HG02840 (cell line): Measurements from ENCODE around the gene PLD3.
A peak's percentile ranks its signal among the peaks of the same experiment; 100 is the strongest.
"Not testable (repeated sequence)": the region's sequence is repeated elsewhere in the genome, so short reads cannot be mapped to it uniquely, and the experiment has no call there.

Experiments
- ATAC-seq: cut with Tn5 transposase; IDR thresholded peaks from one replicate; pipeline ENCODE4 v1.9.1; 2021; ENCODE audit warnings: mild to moderate bottlenecking, moderate library complexity, moderate number of reproducible peaks; ENCODE audit not compliant: unreplicated experiment, low FRiP score

The PLD3 gene

DNA sequence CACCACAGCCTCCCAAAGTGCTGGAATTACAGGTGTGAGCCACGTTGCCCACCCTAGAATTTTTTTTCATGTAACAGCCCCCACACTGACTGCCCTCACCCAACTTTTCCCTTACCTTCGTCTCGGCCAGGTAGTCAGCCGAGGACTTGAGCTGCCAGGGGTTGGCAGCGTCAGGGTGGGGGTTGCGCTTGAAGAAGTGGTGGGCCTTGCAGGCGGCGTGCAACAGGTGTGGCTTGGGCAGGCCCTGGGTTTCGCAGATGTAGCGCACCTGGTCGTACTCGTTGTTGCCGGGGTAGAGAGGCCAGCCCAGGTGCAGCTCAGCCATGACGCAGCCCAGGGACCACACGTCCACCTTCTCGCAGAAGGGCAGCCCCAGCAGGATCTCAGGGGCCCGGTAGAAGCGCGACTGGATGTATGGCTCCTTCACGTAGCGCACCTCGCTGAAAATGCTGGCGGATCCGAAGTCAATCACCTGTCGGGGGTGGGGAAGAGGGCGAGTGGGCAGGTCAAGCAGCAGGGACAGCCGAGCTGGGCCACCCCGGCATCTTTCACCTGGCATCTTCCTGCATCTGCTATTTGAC, 35.3 kb downstream of the PLD3 start:
- no peak for ATAC-seq

DNA sequence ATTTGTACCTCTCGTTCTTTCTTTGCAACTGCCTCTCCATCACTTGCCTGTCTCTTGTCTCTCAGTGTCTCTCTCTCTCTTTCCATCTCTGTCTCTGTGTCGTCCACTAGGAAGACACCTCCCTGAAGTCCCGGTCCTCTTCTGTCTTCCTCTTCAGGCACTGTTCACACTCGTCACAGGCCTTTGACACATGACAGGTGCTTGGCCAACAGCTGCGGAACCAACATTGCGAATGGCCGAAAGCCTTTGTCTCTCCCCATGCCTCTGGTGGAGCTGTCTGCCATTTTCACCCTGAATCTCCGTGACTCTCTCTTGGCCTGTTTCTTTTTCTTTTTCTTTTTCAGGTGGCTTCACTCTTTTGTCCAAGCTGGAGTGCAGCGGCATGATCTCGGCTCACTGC, 38.7 kb downstream of the PLD3 start:
- ATAC-seq, result no peak

- no peak for ATAC-seq
Measured at GRCh38 chr19:40388481-40388880, 40.0 kb downstream of the PLD3 start.

DNA sequence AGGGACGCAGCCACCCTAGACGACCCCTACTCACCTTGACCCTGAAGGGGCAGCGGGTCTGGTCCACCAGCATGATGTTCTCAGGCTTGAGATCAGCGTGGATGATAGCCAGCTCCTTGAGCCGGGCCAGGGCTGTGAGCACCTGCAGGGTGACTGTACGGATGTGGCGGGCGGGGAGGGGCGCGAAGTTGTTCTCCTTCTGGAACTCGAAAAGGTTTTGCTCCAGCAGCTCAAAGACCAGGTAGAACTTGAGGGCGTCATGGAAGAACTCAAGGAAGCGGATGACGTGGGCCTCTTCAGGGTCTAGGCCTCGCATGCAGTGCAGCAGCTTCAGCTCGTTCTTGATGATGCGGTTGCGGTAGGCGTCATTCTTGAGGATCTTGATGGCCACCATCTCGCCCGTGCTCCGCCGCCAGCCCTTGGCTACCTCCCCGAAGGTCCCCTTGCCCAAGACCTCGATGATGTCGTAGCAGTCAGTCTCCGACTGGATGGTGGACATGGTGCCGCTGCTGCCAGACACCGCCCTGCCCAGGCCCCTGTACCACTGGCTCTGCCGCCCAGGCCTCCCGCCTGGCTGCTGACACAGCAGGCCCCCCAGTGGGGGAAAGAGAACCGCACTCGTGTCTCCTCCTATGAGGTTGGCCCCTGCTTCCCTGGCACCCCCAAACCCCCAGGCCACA, 41.0 kb downstream of the PLD3 start:
- ATAC-seq, result no peak

- ATAC-seq, result no peak
Measured at GRCh38 chr19:40390084-40390742, 41.7 kb downstream of the PLD3 start, which contains the start of gene HIPK4. Gene HIPK4, minus strand, starts transcription at chr19:40390181. Its CDS starts 279 bp downstream, at chr19:40389902.

GRCh38 chr19:40392123-40392522, 43.6 kb downstream of the PLD3 start:
- no peak for ATAC-seq

DNA sequence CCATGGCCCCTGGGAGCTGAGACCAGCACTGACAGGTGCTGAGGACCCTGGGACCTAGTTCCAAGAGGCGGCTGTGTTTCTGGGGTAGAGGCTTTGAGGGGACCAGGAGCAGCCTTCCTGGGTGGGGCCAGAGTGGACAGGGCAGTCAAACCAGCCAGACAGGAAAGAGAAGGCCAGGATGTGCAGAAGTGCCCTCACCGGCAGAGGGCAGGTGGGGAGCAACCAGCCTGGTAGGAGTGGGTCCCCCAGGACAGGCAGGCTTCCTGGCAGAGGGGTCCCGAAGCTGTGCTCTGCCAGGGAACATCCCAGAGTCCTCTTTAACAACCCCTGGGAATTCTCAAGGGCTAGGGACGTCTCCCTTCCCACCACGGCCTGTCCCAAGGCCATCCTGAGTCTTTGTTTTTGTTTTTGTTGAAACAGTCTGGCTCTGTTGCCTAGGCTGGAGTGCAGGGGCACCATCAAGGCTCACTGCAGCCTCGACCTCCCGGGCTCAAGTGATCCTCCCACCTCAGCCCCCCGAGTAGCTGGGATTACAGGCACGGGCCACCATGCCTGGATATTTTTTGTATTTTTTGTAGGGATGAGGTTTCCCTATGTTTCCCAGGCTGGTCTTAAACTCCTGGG, 44.5 kb downstream of the PLD3 start:
- ATAC-seq, result no peak

DNA sequence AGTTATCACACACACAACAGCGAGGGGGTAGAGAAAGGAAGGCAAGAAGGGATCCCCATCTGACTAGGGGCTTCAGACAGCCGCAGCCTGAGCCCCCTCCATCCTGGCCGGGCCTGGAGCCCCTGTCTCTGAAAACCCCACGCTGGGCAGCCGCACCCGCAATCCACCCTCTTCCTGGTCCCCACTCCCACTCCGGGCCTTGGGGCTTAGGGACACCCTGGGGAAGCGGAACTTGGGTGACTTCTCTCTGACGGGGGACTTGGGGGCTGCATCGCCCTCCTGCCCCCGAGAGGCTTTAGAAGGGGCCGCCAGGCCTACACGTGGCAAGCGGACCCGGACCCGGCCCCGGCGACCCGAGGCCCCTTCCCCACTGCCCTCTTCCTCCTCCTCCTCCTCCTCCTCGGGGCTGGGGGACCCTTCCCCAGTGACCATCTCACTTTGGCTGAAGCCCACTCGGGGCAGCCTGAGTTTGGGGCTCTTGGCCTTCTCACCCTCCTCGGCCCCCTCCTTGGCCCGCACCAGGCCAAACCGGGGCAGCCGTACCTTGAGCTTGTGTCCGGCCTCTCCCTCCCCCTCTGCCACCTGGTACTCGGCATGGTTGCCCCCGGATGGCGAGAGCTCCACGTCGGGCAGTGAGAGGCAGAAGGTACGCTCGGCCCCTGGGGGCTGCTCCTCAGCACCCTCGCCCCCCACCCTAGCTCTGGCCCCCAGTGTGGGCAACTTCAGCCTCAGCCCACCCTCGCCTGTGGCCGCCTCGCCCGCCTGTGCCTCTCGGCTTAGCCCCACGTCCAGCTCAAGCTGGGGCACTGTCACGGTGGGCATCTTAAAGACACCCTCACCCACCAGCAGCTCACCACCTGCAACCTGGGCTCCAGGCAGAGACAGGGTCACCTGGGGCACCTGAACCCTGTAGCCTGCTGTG, 45.7 kb downstream of the PLD3 start:
- ATAC-seq, result no peak

GRCh38 chr19:40394816-40395210, 46.3 kb downstream of the PLD3 start:
- ATAC-seq, result no peak

DNA sequence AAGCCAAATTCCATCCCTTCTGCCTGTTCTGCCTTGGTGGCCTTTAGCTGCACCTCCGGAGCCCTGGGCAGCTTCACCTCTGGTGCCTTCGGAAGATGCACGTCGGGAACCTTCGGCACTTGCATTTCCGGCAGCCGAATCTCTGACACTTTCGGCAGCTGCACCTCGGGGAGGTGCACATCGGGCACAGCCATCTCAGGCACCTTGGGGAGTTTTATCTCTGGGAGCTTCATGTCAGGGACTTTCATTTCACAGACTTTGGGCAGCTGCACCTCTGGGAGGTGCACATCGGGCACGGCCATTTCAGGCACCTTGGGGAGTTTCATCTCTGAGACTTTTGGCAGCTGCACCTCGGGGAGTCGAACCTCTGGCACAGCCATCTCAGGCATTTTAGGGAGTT, 47.5 kb downstream of the PLD3 start:
- ATAC-seq, result no peak

- no peak for ATAC-seq
Measured at GRCh38 chr19:40396886-40397567, 48.5 kb downstream of the PLD3 start.

DNA sequence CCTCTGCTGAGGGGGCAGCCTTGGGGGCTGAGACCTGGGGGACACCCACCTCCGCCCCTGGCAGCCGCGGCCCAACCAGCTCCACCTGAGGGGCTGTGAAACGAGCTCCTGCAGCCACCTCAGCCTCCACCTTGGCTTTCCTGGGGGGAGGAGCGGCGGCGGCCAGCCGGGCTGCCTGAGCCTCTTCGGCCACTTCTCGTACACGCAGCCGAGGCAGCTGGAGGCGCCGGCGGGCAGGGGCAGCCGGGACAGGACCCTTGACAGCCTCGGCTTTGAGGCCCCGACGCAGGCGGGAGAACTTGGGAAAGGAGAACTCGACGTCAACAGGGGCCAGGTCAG, 49.0 kb downstream of the PLD3 start:
- no peak for ATAC-seq

- ATAC-seq, result no peak
Measured at GRCh38 chr19:40398417-40399131, 50.1 kb downstream of the PLD3 start.

GRCh38 chr19:40400559-40400958, 52.1 kb downstream of the PLD3 start:
- no peak for ATAC-seq

GRCh38 chr19:40403262-40403984, 54.9 kb downstream of the PLD3 start:
- ATAC-seq, result peak; percentile 55

DNA sequence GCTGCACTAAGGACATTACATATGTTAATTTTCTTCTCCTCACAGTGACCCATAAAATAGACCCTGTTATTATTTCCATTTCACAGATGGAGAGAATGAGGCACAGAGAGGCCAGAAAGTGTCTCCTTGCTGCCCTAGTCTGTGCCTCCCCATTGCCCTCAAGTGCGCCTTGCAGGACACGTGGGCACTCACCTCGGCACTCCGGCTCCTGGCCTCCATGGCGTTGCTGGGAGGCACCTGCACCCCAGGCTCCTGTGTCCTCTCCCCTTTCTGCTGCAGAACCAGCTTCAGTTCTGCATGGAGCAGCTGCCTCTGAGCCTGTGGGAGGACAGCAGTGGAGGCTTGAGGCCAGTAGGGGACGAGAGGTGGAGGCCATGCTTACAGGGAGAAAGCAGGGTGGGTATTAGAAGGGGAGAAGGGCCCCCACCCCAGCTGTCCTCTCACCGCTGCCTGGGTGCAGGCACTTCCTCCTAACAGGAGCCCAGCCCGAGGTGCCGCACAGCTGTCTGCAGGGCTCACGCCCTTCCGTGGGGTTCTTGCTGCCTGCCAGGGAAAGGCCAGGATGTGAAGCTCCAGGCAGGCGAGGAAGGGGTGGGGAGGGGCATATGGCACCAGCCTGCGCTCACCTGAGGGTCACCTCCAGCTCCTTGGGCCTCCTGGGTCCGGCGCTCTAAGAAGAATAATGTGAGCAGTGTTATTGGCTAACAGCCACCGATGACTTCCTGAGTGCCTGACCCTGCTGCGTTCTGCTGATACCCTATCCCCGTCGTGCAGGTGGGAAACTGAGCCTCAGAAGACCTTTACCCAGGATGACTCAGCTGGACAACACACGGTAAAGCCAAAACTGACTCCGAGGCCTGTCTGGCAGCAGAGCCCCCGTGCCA, 59.5 kb downstream of the PLD3 start:
- no peak for ATAC-seq

GRCh38 chr19:40408598-40408925, 60.1 kb downstream of the PLD3 start:
- not testable (repeated sequence) for ATAC-seq

DNA sequence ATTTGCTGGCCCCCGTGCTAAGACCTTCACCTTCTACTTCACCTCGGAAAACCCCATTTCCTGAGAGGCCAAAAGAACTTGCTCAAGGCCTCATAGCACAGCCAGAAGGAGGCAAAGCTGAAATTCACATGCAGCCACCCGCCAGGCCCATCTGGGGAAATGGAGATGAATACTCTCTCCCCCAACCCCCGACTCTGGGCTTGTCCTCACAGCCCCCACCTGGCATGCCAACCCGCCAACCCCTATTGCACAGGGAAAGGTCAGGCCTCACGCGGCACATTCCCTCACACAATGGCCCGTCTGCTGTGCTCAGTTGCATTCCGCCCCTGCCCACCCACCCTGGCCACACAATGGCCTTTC, 61.5 kb downstream of the PLD3 start:
- no peak for ATAC-seq
